Mammary epithelial cell (primary cell): ENCODE results near the gene FSTL4.

Source experiments
- CTCF ChIP-seq, 2 donors: IDR thresholded peaks in 1 of 2; conservative IDR thresholded peaks in 1 of 2; 2 replicates each; pipeline ENCODE4 v1.5.1; 2011 to 2012; ENCODE audit warnings: inconsistent platforms in 2 of 2, low read length in 2 of 2, mild to moderate bottlenecking in 2 of 2, control low read depth in 1 of 2, low read depth in 1 of 2; ENCODE audit not compliant: insufficient read depth in 1 of 2; ENCODE audit errors: extremely low read depth in 1 of 2
- EZH2 ChIP-seq: IDR thresholded peaks from 2 replicates; pipeline ENCODE4 v1.6.1; 2012; ENCODE audit warnings: low read length, inconsistent platforms, borderline replicate concordance

- TF ChIP-seq CTCF (conservative IDR thresholded peaks at IDR 0.05 in 1 of 2, IDR thresholded peaks at IDR 0.05 in 1 of 2; ENCODE audit: extremely low read depth in 1 of 2, insufficient read depth in 1 of 2, low read depth in 1 of 2, low read length in 2 of 2) (no peak), EZH2 (no peak)
Measured at GRCh38 chr5:133444711-133445110, 167.6 kb downstream of the FSTL4 start.
